Calu3 (cell line): Measurements from ENCODE around the gene CCDC69. TPM values are rescaled to one million over a fixed set of nuclear protein-coding genes. Genes with fewer than 3 reads are reported as not detected.
A peak's percentile ranks its signal among the peaks of the same experiment; 100 is the strongest.
"Not testable (repeated sequence)": the region's sequence is repeated elsewhere in the genome, so short reads cannot be mapped to it uniquely, and the experiment has no call there.

Experiments used
- BruUV-seq: library from RNA; stranded (reverse); fragments of 400-500 nt; replicated peaks from 2 replicates; lab custom pipeline; 2021; lab: Mats Ljungman, UMichigan
- CTCF ChIA-PET: fragments of 300-600 bp; sonication (Branson Sonifier 250); formaldehyde crosslinking; loops from one replicate; lab custom pipeline; 2022; ENCODE audit warnings: antibody characterized with exemption; lab: Charles Lee
- DNase-seq: peaks from one replicate; pipeline ENCODE4 v3.0.0; 2022
- H3K27ac Mint-ChIP-seq: one replicate; pipeline ENCODE4 v1.8.0; 2022; ENCODE audit warnings: mixed read lengths; ENCODE audit not compliant: unreplicated experiment
- H3K27me3 Mint-ChIP-seq: one replicate; pipeline ENCODE4 v1.8.0; 2022; ENCODE audit warnings: mixed read lengths; ENCODE audit not compliant: unreplicated experiment
- H3K36me3 Mint-ChIP-seq: one replicate; pipeline ENCODE4 v1.8.0; 2022; ENCODE audit warnings: mild to moderate bottlenecking, moderate library complexity, mixed read lengths; ENCODE audit not compliant: insufficient read depth, unreplicated experiment
- H3K4me1 Mint-ChIP-seq: one replicate; pipeline ENCODE4 v1.8.0; 2022; ENCODE audit warnings: mild to moderate bottlenecking, low read depth, mixed read lengths; ENCODE audit not compliant: unreplicated experiment
- H3K4me3 Mint-ChIP-seq: one replicate; pipeline ENCODE4 v1.8.0; 2022; ENCODE audit warnings: mild to moderate bottlenecking, low read depth, moderate library complexity, mixed read lengths; ENCODE audit not compliant: unreplicated experiment
- H3K9me3 Mint-ChIP-seq: one replicate; pipeline ENCODE4 v1.8.0; 2022; ENCODE audit warnings: low read depth, mixed read lengths; ENCODE audit not compliant: unreplicated experiment
- CTCF ChIP-seq: fragments of 200-600 bp; IDR thresholded peaks from one replicate; pipeline ENCODE4 v1.8.0; 2022; ENCODE audit warnings: antibody characterized with exemption; ENCODE audit not compliant: unreplicated experiment
- intact Hi-C: fragments of 100-400 bp; cut with micrococcal nuclease; formaldehyde crosslinking; loops from one replicate; pipeline ENCODE4 v1.10.0; 2022; ENCODE audit not compliant: unreplicated experiment
- total RNA-seq: library from RNA; stranded (reverse); gene quantifications from 2 replicates; pipeline ENCODE4 v1.2.3, GENCODE V29; 2022

The CCDC69 gene
- total RNA-seq, 1 experiment from 2014 or later: 1.0 TPM

- no peak overlapping the region for H3K27ac Mint-ChIP-seq
- no TSS peak for BruUV-seq
- no peaks in the 10 kb centered on the region for H3K9me3 Mint-ChIP-seq
- H3K4me3 Mint-ChIP-seq: no peak overlapping the region
- TF ChIP-seq CTCF: peak; percentile 18
- no peaks in the 10 kb centered on the region for H3K36me3 Mint-ChIP-seq
- CTCF ChIA-PET: interaction anchor here (0.6 to 1.1 kb wide), 3 partner anchors 13 to 113 kb away, joined by 5 to 8 read pairs (median 6); partner anchors contain the start of gene GM2A
- intact Hi-C loops: no loop called here
- peaks cover 10% of the 10 kb centered on the region for H3K4me1 Mint-ChIP-seq
- H3K27me3 Mint-ChIP-seq: peaks cover 38% of the 10 kb centered on the region
- peak; percentile 53 for DNase-seq
Observed at GRCh38 chr5:151239237-151239861, 15.5 kb upstream of the CCDC69 start.

GRCh38 chr5:151238303-151238741, 14.4 kb upstream of the CCDC69 start:
- intact Hi-C loops: no loop called here
- TF ChIP-seq CTCF: no peak
- Mint-ChIP-seq H3K27me3 (peaks cover 49% of the 10 kb centered on the region), H3K9me3 (no peaks in the 10 kb centered on the region), H3K4me3 (no peak overlapping the region), H3K27ac (no peak overlapping the region), H3K4me1 (peaks cover 10% of the 10 kb centered on the region), H3K36me3 (no peaks in the 10 kb centered on the region)
- CTCF ChIA-PET: interaction anchor here (0.9 to 1.1 kb wide), 3 partner anchors 14 to 112 kb away, joined by 3 to 6 read pairs (median 3); partner anchors contain the start of gene GM2A
- DNase-seq: no peak
- BruUV-seq: no TSS peak

- H3K4me1 Mint-ChIP-seq: peaks cover 10% of the 10 kb centered on the region
- H3K27ac Mint-ChIP-seq: no peak overlapping the region
- DNase-seq: no peak
- H3K36me3 Mint-ChIP-seq: no peaks in the 10 kb centered on the region
- TF ChIP-seq CTCF: no peak
- H3K9me3 Mint-ChIP-seq: no peaks in the 10 kb centered on the region
- BruUV-seq: no TSS peak
- H3K4me3 Mint-ChIP-seq: no peak overlapping the region
- intact Hi-C loops: no loop called here
- peaks cover 55% of the 10 kb centered on the region for H3K27me3 Mint-ChIP-seq
- CTCF ChIA-PET: interaction anchor here (1.1 kb wide), 1 partner anchor 112 kb away, joined by 3 read pairs; no protein-coding TSS in a partner anchor
Observed at GRCh38 chr5:151237685-151238084, 13.8 kb upstream of the CCDC69 start.

GRCh38 chr5:151236888-151237287, 13.0 kb upstream of the CCDC69 start:
- no peaks in the 10 kb centered on the region for H3K9me3 Mint-ChIP-seq
- BruUV-seq: no TSS peak
- H3K36me3 Mint-ChIP-seq: no peaks in the 10 kb centered on the region
- intact Hi-C loops: no loop called here
- no peak overlapping the region for H3K27ac Mint-ChIP-seq
- H3K4me1 Mint-ChIP-seq: peaks cover 10% of the 10 kb centered on the region
- H3K4me3 Mint-ChIP-seq: no peak overlapping the region
- H3K27me3 Mint-ChIP-seq: peaks cover 61% of the 10 kb centered on the region
- no peak for TF ChIP-seq CTCF
- CTCF ChIA-PET: no interaction called here
- no peak for DNase-seq

GRCh38 chr5:151235239-151235571, 11.3 kb upstream of the CCDC69 start:
- H3K27ac Mint-ChIP-seq, BruUV-seq, intact Hi-C loops, H3K36me3 Mint-ChIP-seq, H3K4me1 Mint-ChIP-seq, H3K9me3 Mint-ChIP-seq, H3K4me3 Mint-ChIP-seq, DNase-seq: not testable (repeated sequence)
- CTCF ChIA-PET: interaction anchor here (0.9 kb wide), 1 partner anchor 18 kb away, joined by 3 read pairs; the partner anchor contains the start of gene GM2A
- H3K27me3 Mint-ChIP-seq: peaks cover 74% of the 10 kb centered on the region
